ENCODE results near the gene CTNNA1.
A peak's percentile ranks its signal among the peaks of the same experiment; 100 is the strongest.

CTNNA1 gene

GRCh38 chr5:138841531-138841930 is 88.3 kb downstream of the CTNNA1 start:
- H3K4me3 ChIP-seq (ENCODE audit: low read depth, low read length), result no peak overlapping the region
- no peak for TF ChIP-seq CTCF (IDR thresholded peaks at IDR 0.05; ENCODE audit: low read depth, low read length)
- DNase-seq (ENCODE audit: low read depth, low spot score), result no peak
- in situ Hi-C loops (cut with HindIII; ENCODE audit: low sequenced_read_pairs), result no loop called here

- H3K4me3 ChIP-seq (ENCODE audit: low read depth, low read length), result no peak overlapping the region
- no peak for DNase-seq (ENCODE audit: low read depth, low spot score)
- in situ Hi-C loops (cut with HindIII; ENCODE audit: low sequenced_read_pairs), result no loop called here
- TF ChIP-seq CTCF (IDR thresholded peaks at IDR 0.05; ENCODE audit: low read depth, low read length), result no peak
These were observed 90.3 kb downstream of the CTNNA1 start for GRCh38 chr5:138843316-138844124.

DNA sequence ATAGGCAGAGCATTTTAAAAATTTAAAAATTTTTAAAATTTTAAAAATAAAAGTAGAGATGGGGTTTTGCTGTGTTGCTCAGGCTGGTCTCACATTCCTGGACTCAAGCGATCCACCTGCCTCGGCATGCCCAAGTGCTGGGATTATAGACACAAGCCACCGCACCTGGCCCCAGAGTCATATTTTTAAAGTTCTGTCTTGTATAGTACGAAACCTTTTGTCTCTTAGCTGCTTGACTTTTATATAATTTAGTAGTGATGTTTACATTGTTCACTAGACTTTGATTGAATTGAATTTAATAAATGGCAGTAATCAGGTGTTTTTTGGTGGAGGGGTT is 90.9 kb downstream of the CTNNA1 start:
- in situ Hi-C loops (cut with HindIII; ENCODE audit: low sequenced_read_pairs), result no loop called here
- DNase-seq (ENCODE audit: low read depth, low spot score), result no peak
- H3K4me3 ChIP-seq (ENCODE audit: low read depth, low read length), result no peak overlapping the region
- no peak for TF ChIP-seq CTCF (IDR thresholded peaks at IDR 0.05; ENCODE audit: low read depth, low read length)

- H3K4me3 ChIP-seq (ENCODE audit: low read depth, low read length), result no peak overlapping the region
- peak; percentile 82 for DNase-seq (ENCODE audit: low read depth, low spot score)
- no peak for TF ChIP-seq CTCF (IDR thresholded peaks at IDR 0.05; ENCODE audit: low read depth, low read length)
- in situ Hi-C loops (cut with HindIII; ENCODE audit: low sequenced_read_pairs), result no loop called here
These were observed 91.7 kb downstream of the CTNNA1 start for GRCh38 chr5:138844812-138845513.

DNA sequence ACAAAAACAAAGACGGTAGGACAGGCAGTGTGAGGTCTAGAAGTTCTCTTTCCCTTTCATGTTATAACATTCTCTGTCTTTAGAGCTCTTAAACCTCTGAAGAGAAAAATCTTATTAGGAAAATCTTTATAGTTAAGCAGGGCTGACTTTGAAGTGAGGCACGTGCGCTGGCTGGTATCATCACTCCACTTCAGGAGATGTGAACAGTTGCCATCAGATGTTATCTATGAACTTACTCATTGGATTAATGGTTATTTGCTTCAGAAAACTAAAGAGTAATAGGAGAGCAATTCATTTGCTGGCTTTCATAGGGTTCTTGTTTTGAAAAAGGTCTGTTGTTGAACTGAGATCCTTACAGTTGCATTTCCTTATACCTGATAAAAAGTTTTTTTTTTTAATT is 96.2 kb downstream of the CTNNA1 start:
- TF ChIP-seq CTCF (IDR thresholded peaks at IDR 0.05; ENCODE audit: low read depth, low read length), result no peak
- no peak overlapping the region for H3K4me3 ChIP-seq (ENCODE audit: low read depth, low read length)
- DNase-seq (ENCODE audit: low read depth, low spot score), result no peak
- in situ Hi-C loops (cut with HindIII; ENCODE audit: low sequenced_read_pairs), result no loop called here

DNA sequence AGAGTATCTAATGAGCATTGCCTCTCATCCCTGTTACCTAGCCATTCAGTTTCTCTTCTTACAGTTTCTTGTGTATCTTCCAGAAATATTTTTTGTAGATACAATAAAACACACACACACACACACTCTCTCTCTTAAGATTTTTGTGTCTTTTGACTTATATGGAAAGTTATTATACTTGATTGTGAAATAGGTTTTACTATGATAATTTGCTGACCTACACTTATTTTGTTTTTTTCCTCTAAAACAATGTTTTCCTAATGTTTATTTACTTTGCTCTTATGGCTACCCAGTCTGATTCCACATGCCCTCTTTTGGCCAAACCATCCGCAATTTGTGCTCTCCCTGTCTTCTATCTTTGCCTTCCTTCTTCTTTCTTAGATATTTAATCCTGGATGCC is 96.7 kb downstream of the CTNNA1 start:
- in situ Hi-C loops (cut with HindIII; ENCODE audit: low sequenced_read_pairs), result no loop called here
- DNase-seq (ENCODE audit: low read depth, low spot score), result no peak
- TF ChIP-seq CTCF (IDR thresholded peaks at IDR 0.05; ENCODE audit: low read depth, low read length), result no peak
- H3K4me3 ChIP-seq (ENCODE audit: low read depth, low read length), result no peak overlapping the region
